HG02852 (cell line): ENCODE data around the gene CRLF2.
"Not testable (repeated sequence)": the region's sequence is repeated elsewhere in the genome, so short reads cannot be mapped to it uniquely, and the experiment has no call there.

Experiments used
- ATAC-seq: cut with Tn5 transposase; IDR thresholded peaks from one replicate; pipeline ENCODE4 v1.9.1; 2021; ENCODE audit warnings: mild to moderate bottlenecking, moderate library complexity; ENCODE audit not compliant: unreplicated experiment

CRLF2 gene

DNA sequence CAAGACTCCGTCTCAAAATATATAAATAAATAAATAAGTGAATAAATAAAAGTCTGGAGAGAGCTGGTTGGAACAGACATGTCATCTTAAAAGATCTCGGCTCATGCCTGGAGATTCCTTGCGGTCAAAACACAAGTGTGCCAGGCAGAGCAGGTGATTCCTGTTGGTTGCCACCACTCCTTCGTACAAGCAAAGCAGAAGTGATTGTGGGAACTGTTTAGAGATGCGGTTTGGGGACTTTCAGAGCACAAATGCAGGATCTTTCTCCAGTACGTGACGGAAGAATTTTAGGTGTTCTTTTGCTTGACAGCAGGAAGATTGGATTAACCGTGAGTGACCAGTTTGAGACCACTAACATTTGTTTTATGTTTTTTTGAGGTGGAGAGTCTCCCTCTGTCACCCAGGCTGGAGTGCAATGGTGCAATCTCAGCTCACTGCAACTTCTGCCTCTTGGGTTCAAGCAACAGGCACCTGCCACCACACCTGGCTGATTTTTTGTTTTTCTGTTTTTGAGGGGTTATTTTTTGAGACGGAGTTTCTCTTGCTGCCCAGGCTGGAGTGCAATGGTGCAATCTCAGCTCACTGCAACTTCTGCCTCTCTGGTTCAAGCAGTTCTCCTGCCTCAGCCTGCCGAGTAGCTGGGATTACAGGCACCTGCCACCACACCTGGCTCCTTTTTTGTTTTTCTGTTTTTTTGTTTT is 2.8 kb upstream of the CRLF2 start:
- no peak for ATAC-seq

DNA sequence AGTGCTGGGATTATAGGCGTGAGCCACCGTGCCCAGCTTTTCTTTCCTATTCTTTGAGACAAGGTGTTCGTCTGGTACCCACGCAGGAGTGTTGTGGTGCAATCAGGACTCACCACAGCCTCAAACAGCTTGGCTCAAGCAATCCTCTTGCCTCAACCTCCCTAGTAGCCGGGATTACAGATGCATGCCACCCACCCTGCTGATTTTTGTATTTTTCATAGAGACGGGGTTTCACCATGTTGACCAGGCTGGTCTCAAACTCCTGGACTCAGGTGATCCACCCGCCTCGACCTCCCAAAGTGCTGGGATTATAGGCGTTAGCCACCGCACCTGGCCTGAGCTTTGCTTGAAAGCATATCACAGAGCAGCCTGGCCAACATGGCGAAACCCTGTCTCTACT is 1.5 kb upstream of the CRLF2 start:
- no peak for ATAC-seq

DNA sequence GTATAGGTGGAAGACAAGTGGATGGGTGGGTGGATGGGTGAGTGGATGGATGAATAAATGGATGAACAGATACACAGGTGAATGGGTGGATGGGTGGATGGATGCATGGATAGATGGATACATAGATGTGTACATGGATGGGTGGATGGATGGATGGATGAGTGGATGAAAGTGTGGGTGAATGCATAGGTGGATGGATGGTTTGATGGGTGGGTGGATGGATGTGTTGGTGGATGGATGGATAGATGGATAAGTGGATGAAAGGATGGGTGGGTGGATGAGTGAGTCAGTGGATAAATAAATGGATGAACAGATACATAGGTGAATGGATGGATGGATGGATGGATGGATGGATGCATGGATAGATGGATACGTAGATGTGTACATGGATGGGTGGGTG is 1.6 kb downstream of the CRLF2 start:
- ATAC-seq, result no peak

DNA sequence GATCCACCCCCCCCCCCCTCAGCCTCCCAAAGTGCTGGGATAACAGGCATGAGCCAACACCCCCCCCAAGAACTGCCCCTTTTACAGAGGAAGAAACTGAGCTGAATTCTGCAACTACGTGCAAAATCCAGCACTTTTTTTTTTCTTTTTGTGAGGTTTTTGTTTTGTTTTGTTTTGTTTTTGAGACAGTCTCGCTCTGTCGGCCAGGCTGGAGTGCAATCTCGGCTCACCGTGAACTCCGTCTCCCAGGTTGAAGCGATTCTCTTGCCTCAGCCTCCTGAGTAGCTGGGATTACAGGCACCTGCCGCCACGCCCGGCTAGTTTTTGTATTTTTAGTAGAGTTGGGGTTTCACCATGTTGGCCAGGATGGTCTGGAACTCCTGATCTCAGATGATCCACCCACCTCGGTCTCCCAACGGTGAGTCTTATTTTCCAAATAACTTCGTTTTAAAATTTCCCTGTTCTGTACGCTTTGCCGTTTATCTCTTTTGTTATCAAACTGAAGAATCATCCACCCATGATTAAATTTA is 4.9 kb downstream of the CRLF2 start:
- ATAC-seq, result no peak

DNA sequence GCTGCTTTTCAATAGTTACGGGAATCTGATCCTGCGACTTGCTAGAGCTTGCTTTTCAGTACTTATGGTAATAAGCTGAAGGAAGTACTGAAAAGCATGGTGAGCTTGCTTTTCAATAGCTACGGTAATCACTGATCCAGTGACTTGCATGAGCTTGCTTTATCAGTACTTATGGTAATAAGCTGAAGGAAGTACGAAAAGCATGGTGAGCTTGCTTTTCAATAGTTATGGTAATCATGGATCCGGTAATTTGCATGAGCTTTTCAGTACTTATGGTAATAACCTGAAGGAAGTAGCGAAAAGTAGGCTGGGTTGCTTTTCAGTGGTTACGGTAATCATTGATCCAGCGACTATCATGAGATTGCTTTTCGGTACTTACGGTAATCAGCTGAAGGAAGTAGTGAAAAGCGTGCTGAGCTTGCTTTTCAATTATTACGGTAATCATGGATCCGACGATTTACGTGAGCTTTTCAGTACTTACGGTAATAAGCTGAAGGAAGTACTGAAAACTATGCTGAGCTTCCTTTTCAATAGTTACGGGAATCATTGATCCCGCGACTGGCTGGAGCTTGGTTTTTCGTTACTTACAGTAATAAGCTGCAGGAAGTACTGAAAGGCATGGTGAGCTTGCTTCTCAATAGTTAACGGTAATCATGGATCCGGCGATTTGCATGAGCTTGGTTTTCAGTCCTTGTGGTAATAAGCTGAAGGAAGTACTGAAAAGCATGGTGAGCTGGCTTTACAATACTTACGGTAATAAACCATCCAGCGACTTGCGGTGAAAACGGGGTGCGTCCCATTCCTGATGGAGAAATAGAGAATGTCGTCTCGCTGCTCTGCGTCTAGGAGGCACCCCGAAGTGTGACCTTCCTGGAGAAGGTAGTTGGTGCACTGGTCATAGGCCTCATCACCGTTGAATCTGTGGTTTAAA is 6.5 kb downstream of the CRLF2 start:
- ATAC-seq, result no peak

DNA sequence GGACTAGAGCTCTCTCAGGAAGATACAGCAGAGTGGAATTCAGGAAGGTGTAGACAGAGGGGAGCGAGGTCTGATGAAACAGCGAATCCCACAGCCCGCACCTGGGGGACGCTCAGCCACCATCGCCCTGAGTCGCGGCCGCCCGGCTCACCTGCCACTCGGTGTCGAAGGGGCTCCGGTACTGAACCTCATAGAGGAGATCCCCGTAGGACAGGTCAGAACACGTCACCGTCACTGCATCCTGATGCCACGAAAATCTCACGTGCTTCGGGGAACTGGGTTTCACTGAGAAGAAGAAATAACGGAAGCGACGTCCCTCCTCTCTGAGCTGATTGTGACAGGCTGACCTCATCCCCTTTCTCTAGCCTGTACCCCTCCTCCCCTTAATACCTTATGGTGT is 10.2 kb downstream of the CRLF2 start:
- ATAC-seq, result no peak

DNA sequence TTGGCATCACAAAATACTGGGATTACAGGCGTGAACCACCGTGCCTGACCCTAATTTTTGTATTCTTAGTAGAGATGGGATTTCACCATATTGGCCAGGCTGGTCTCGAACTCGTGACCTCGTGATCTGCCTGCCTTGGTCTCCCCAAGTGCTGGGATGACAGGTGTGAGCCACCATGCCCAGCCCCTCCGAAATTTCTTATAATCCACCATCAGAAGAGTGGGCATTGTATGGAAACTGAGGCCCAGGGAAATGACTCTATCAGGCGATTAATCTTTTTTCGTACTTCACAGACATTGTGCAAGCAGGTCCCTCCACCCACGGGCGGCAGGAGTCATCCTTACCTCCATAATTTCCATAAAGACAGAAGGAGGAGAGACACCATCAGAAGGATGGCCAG is 16.0 kb downstream of the CRLF2 start:
- no peak for ATAC-seq

DNA sequence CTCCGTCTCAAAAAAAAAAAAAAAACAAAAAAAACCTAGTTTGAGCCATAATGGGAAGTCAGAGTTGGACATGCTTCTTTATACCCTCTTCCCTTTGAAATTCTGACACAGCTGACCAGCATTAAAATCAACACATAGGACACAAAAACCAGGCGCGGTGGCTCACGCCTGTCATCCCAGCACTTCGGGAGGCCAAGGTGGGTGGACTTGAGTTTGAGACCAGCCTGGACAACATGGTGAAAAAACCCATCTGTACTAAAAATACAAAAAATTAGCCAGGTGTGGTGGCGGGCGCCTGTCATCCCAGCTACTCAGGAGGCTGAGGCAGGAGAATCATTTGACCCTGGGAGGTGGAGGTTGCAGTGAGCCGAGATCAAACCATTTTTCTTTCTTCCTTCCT is 20.3 kb downstream of the CRLF2 start:
- not testable (repeated sequence) for ATAC-seq

DNA sequence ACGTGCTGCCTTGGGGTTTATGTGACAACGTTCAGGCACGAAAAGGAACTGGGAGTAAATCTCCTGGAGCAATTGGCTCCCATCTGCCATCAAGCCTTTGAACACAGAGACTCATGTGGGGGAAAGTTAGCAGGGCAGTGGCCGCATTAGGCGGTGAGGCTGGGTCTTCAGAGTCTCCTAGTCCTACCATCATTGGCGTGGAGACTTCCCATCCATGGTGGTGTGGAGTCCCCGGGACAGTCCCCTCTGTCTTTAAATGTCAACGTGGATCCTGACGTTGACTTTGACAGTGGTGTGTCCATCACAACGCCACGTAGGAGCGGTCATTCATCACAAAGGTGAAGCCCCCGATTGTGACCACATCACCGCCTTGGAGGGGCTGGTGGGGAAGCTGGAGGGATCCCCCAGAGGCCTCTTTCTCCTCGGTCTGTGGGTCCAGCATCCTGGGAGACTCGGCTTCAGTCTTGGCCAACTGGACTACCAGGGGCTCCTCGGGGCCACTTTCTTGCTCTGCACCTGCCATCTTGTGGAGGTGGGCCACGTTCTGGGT is 21.8 kb downstream of the CRLF2 start:
- ATAC-seq, result no peak

DNA sequence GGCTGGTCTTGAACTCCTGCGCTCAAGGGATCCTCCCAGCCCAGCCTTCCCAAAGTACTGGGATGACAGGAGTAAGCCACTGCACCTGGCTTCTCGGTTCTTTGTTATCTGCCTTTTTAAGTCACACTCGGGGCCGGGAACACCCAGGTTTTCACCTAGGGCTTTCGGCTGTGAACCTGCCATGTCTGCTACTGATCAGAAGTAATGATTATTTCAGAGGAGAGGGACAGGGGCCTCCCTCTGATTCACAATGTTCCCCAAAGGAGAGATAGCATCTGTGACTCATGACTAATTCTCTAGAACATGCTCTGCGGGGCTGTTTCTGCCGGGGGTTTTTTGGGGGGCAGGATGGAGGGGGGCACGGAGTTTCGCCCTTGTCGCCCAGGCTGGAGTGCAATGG is 26.9 kb downstream of the CRLF2 start:
- no peak for ATAC-seq

DNA sequence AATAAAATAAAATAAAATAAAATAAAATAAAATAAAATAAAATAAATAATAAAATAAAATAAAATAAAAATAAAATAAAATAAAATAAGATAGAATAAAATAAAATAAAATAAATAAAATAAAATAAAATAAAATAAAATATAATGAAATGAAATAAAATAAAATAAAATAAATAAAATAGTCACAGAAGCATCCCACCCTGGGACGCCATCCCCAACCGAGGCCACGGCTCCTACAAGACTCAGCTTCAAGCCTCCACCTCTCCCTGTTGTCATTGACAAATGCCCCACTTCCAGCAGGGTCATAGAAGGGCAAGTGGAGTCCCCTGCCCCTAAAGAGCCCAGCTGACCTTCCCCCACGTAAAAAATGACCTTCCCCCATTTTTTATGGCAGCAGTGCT is 30.2 kb downstream of the CRLF2 start:
- ATAC-seq, result no peak

DNA sequence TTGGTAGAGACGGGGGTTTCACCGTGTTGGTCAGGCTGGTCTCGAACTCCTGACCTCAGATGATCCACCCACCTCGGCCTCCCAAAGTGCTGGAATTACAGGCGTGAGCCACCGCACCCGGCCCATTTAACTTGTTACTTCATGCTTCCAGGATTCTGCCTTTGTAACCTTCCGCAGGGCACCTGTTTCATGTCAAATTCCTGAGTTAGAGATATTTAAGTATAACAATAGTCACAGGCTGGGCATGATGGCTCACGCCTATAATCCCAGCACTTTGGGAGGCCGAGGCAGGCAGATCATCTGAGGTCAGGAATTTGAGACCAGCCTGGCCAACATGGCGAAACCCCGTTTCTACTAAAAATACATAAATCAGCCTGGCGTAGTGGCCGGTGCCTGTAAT is 30.8 kb downstream of the CRLF2 start:
- not testable (repeated sequence) for ATAC-seq

DNA sequence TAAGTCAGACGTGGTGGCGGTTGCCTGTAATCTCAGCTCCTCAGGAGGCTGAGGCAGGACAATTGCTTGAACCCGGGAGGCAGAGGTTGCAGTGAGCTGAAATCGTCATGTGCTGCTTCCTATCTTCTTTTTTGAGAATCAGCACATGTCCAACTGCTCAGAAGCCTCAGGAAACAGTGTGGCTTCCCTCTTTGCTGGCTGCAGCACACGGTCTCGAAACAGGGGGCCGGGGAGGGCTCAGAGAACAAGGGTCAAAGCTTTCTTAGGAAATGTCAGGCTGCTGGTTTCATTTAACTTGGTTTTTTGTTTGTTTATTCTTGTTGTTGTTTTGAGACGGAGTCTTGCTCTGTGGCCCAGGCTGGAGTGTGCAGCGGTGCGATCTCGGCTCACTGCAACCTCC is 31.3 kb downstream of the CRLF2 start:
- no peak for ATAC-seq

DNA sequence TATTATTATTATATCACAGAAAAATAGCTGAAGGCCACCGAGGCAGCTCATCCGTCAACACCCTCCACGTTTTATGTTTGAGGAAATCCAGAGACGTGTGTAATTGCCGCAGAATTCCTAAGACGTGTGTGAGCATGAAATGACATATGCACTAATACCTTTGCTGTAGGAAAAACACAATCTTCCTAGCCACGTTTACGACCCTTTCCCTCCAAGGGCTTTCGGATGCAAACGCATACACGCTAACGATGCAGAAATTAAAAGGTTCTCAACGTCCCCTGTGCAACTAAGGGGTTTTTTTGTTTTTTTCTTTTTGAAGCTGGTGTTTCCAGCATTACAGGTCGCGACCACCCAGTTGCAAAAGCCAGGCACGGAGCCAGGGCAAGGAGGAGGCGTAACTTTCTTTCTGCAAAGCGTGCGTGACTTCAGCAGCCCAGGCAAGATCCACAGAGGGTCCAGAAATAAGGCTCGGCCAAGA is 33.8 kb downstream of the CRLF2 start:
- no peak for ATAC-seq

DNA sequence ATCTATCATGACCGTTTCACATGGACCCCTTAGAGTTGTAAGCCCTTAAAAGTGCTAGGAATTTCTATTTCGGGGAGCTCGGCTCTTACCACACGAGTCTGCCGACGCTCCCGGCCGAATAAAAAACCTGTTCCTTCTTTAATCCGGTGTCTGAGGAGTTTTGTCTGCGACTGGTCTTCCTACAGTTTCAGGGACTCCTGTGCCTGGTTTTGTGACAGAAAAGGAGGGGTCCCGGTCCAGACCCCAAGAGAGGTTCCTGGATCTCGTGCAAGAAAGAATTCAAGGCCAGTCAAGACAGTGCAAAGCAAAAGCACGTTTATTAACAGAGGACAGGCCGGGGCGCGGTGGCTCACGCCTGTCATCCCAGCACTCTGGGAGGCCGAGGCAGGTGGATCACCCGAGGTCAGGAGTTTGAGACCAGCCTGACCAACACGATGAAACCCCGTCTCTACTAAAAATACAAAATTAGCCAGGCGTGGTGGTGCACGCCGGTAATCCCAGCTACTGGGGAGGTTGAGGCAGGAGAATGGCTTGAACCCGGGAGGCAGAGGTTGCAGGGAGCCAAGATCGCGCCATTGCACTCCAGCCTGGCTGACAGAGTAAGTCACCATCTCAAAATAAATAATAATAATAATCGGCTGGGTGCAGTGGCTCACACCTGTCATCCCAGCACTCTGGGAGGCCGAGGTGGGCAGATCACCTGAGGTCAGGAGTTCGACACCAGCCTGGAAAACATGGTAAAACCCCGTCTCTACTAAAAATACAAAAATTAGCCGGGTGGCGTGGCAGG is 35.7 kb downstream of the CRLF2 start:
- ATAC-seq, result not testable (repeated sequence)

DNA sequence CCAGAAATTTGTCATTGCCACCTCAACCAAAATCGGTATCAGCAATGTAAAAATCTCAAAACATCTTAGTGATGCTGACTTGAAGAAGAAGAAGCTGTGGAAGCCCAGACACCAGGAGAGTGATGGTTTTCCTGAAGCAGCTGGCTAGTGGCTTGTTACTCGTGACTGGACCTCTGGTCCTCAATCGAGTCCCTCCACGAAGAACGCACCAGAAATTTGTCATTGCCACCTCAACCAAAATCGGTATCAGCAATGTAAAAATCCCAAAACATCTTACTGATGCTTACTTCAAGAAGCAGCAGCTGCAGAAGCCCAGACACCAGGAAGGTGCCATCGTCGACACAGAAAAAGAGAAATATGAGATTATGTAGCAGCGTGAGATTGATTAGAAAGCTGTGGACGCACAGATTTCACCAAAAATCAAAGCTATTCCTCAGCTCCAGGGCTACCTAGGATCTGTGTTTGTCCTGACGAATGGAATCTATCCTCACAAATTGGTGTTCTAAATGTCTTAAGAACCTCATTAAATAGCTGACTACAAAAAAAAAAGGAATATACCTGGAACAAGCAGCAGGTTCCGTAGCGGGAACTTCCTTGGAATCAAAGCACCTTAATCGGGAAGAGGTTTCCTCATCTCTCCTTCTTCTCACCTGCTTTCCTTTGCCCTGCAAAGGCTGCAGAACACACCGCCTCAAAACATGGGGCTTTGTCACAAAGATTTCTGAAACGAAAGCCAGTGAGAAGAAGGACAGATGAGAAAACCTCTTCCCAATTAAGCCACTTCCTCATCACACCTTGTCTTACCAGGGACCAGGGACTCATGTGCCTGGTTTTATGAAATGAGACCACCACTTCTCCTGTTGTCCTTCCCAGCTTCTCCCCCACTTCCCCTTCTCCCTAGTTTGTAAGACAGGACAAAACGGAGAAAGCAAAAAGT is 37.6 kb downstream of the CRLF2 start:
- ATAC-seq, result not testable (repeated sequence)

DNA sequence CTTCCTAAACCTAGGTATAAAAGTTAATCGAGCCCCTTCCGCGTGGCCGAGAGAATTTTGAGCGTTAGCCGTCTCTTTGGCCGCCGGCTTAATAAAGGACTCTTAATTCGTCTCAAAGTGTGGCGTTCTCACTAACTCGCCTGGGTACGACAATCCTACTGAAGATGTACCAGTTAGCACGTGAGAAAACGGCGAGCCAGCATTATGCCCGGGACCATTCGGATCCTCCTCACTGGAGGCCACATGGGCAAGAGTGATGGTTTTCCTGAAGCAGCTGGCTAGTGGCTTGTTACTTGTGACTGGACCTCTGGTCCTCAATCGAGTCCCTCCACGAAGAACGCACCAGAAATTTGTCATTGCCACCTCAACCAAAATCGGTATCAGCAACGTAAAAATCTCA is 39.0 kb downstream of the CRLF2 start:
- not testable (repeated sequence) for ATAC-seq

DNA sequence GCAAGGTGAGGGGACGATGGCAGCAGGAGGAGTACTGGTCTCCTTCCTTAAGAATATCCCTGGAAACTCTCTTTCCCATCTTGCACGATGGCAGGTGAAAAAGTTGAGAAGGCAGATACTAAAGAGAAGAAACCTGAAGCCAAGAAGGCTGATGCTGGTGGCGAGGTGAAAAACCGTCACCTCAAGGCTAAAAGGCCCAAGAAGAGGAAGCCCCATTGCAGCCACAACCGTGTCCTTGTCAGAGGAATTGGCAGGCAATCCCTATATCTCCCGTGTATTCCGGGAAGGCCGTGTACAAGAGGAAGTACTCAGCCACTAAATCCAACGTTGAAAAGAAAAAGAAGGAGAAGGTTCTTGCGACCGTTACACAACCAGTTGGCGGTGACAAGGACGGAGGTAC is 40.0 kb downstream of the CRLF2 start:
- ATAC-seq, result no peak

DNA sequence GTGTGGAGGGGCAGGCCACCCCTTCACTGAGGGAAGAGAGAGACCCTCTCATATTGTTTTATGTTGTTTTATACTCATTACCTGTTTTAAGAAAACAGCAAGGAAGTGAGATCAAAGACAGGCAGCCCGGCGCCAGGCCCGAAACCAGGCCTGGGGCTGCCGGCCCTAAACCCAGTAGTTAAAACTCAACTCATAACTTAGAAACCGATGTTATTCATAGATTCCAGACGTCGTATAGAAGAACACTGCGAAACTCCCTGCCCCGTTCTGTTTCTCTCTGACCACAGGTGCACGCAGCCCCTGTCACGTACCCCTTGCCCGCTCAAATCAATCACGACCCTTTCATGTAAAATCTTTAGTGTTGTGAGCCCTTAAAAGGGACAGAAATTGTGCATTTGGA is 40.5 kb downstream of the CRLF2 start:
- not testable (repeated sequence) for ATAC-seq

DNA sequence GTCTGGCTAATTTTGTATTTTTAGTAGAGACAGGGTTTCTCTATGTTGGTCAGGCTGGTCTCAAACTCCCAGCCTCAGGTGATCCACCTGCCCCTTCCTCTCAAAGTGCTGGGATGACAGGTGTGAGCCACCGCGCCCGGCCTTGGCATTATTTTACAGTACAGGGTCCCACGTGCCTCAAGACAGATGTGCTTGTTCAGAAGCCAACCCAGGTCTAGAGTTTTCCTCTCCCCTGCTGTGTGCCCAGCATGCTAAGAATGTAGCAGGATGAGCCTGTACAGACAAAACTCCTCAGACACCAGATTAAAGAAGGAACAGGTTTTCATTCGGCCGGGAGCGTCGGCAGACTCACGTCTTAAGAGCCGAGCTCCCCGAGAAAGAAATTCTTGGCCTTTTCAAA is 42.2 kb downstream of the CRLF2 start:
- no peak for ATAC-seq
